Posterior vena cava (tissue), 2 donors: ENCODE data around the gene MXD4. TPM values are rescaled to one million over a fixed set of nuclear protein-coding genes. Genes with fewer than 3 reads are reported as not detected.
"Not testable (repeated sequence)": the region's sequence is repeated elsewhere in the genome, so short reads cannot be mapped to it uniquely, and the experiment has no call there.

Experiments
- DNase-seq: peaks from one replicate; pipeline ENCODE4 v3.0.0-alpha.2; 2020; ENCODE audit warnings: low spot score
- intact Hi-C, 2 donors: fragments of 100-400 bp; cut with DNase I; formaldehyde crosslinking; loops; one replicate each; pipeline versions ENCODE4 v1.14.1 to v1.14.2; 2022 to 2023
- total RNA-seq, 2 donors: library from RNA; stranded (reverse); fragmentation: NEBNext Ultra II Directional; extraction: Animal tissue kit (Norgen Biotek cat#: 25700); gene quantifications; one replicate each; pipeline ENCODE4 v1.2.1, GENCODE V29; 2021
- donor health status: DM: yes; HTN: yes; CAD: no.
- donor health status: DM: yes; HTN: yes; CAD: no.

The MXD4 gene
- total RNA-seq, 2 donors from 2014 or later = 43.6 to 43.7 TPM

DNA sequence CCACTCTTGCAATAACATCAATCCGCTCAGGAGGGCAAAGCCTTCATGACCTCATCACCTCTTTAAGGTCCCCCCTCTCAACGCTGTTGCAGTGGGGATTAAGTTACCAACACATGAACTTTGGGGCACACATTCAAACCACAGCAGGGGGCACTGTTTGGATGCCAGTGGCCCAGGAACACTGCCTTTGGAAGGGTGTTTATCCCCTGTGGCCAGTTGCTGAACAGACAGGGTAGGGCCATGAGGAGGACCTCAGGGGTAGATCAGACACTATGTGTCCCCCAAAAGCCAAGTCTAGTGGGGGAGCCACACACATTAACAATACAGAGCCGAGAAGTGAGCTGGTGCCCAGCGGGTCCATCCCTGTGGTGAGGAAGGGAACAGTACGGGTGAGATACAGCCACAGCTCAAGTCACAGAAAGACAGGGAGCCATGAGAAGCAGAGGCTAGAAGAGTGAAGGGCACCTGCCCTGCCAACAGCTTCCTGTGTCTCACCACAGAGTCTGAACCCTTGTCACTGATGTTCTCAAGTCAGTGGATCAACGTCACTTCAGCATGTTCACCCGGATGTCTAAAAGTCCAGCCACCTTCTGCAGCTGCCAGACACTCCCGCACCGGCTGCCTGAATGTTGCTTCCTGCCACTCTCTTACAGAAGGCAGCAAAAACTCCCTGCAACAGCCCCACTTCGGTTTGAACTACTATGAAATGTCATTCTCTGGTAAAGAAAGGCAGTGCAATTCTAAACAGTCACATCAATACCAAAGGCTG, 19.9 kb upstream of the MXD4 start:
- intact Hi-C loops = no loop called here

DNA sequence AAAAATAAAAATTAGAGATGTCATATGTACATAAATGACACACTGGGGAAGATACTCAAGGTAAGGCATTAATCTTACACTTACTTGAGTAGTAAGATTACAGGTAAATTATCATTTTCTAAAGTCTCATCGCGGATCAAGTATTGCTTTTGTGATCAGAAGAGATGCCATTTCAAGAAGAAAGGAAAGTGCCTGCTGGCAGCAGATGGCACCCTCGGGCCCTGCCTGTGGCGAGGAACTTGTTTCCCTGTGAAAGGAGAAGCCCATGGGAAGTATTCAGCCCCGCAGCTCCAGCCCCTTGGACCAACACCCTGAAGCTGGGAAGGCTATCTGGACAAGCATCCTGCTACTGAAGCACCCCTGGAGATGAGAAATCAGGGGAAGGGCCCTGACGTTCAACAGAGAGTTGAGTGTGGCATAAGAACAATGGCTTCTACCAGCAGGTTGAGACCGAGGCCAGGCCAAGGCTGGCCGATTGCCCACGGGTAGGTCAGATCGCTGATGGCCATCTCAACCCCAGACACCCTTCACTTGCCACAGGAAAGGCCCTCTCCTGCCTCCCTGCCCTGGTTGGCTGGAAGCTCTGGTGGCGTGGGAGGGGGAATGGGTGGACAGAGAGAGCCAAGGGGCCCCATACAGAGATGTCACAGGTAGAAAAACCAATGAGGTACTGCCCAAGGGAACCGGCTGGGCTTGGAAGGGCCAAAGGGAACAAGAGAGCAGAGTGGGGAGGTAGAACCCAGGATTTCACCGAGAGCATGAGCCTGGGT, 18.8 kb upstream of the MXD4 start:
- intact Hi-C loops = no loop called here
- no peak for DNase-seq

More for the DNA sequence above, 19.9 kb upstream of the MXD4 start:
- no peak for DNase-seq

DNA sequence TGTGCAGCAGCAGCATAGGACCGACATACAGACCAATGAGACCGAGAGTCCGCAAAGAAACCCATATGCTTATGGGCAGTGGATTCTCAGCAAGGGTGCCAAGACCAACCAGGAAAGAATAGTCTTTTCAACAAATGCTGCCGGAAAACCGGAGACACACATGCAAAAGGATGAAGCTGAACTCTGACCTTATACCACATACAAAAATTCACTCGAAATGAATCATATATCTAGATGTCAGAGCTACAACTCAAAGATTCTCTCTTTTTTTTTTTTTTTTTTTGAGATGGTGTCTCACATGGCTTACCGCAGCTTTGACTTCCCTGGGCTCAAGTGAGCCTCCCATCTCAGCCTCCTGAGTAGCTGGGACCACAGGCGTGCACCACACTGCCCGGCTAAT, 16.0 kb upstream of the MXD4 start:
- intact Hi-C loops = no loop called here
- no peak for DNase-seq

GRCh38 chr4:2276581-2277325, 14.8 kb upstream of the MXD4 start:
- DNase-seq = no peak
- intact Hi-C loops = no loop called here

- intact Hi-C loops = no loop called here
- no peak for DNase-seq
These were observed 13.8 kb upstream of the MXD4 start for GRCh38 chr4:2275546-2276251.

- DNase-seq, intact Hi-C loops: not testable (repeated sequence)
These were observed 13.1 kb upstream of the MXD4 start for GRCh38 chr4:2275044-2275397.

DNA sequence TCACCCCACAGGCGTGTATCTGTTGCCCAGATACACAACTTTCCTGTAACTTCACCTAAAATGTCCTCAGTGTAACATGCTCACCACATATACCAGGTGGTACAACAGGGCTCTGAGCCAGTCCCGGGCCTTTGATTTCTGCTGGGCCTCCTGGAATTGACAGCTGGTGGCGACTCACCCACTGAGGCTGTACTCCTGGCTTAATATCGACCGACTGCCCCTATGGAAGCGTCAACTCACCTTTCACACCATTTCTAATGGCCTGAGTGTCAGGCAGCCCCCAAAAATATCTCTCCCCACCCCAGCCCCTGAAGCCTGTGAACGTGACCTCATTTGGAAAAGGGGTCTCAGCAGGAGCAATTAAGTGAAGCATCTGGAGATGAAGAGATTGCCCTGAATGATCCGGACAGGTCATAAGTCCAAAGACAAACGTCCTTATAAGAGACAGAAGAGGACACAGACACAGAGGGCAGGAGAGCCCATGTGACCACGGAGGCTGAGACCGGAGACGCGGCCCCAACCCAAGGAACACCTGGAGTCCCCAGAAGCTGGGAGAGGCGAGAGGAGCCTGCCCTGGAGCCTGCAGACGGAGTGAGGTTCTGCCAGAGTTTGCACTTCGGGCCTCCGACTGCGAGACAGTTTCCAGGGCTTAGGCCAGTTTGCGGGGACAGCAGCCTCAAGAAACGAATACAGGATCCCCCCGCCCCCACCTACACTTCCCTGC, 12.6 kb upstream of the MXD4 start:
- intact Hi-C loops = no loop called here

GRCh38 chr4:2273657-2274319, 11.9 kb upstream of the MXD4 start:
- intact Hi-C loops = no loop called here
- no peak for DNase-seq

More for the DNA sequence above, 12.6 kb upstream of the MXD4 start:
- DNase-seq = no peak

DNA sequence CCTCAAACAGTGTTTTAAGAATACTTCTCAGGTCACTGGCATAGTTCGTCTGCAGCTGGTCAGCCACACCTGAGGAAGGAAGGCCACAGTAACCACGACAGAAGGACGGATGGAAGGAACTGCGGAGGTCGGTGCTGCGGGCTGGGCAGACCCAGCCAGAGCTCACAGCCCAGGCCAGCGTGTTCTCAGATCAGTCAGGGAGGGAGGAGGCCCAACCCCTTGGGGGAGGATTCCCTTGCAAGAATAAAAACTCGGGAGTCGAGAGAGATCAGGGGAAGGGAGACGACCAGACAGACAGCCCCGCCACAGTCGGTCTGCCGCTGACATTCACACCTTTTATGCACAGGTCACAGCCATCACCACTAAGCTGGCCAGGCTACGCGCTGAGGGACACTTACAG, 11.3 kb upstream of the MXD4 start:
- DNase-seq = no peak
- intact Hi-C loops = no loop called here

GRCh38 chr4:2272828-2273120, 10.9 kb upstream of the MXD4 start:
- intact Hi-C loops = no loop called here

DNA sequence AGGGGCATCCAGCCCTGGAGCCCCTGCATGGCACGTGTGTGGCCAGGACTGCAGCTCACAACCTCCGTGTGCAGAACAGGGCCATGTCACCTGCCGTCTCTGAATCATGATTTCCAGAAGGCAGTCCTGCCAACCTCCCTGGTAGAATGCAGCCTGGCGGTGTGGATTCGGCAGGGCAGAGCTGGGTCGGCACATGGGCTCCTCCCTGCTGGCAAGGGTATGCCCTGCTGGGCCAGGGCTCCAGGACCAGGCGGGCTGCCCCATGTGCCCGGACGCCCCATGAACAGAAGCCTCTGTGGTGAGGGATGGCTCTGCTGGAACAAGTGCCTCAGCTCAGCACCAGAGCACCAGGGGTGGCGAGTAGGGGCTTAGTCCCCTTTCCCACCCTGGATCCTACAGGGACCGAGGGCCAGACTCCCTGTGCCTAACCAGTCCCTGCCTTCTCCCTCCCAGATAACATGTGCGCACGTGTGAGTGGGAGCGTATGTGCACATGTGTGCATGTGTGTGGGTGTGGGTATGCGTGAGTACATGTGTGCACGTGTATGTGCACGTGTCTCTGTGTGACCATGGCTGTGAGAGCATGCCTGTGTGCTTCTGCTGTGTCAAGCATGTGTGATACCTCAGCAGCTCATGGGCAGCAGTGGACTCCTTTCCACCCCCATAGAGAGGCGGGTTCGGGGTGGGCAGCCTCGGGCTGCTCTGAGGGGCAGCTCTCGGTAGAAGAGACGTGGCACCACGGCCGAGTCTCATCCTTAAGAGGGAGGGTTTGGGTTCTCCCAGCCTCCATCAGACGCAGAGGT, 10.3 kb upstream of the MXD4 start:
- no peak for DNase-seq
- intact Hi-C loops = no loop called here

More at GRCh38 chr4:2272828-2273120, 10.9 kb upstream of the MXD4 start:
- DNase-seq = no peak

GRCh38 chr4:2271279-2272025, 9.5 kb upstream of the MXD4 start:
- intact Hi-C loops = no loop called here
- no peak for DNase-seq

DNA sequence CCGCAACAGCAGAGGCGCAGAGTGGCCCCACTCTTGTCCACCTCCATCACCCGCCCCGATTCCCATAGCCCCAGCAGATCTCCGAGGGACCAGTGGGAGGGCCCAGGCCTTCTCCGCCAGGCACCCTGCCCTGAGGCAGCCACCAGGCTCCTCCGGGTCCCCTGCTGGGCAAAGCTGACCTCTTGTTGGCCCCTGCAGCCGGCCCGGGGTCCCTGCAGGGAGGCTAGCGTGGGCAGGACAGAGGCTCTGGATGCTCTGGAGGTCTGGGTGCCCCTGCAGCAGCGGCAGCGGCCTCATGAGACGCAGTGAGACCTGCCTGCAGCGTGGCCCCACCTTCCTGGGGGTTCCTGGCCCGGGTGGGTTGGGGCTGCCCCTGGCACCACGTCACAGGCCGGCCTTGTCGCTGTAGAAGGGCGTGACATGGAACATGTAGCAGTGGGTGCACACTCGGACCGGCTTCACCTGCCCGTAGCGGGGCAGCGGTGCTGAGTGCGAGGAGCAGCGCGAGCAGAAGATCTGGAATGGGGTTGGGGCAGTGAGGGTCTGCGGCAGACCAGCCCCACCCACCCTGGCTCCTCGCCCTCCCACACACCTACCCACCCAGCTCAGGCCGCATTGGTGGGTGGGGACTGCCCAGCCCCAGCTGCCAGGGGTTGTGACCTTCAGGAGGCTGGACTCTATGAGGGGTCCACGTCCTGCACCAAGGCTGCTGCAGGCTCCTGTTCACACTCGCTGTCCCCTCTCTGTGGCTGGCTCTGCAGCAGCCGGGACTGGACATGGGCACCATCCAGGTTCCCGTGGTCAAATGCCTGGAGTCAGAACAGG, 8.6 kb upstream of the MXD4 start:
- no peak for DNase-seq
- intact Hi-C loops = no loop called here

- no peak for DNase-seq
- intact Hi-C loops = loop anchor here in 1 of 2 donors (10.0 kb wide), 1 partner anchor 145 kb away; the partner anchor contains the start of genes CFAP99 and ZFYVE28
These were observed 7.8 kb upstream of the MXD4 start for GRCh38 chr4:2269618-2270163.

DNA sequence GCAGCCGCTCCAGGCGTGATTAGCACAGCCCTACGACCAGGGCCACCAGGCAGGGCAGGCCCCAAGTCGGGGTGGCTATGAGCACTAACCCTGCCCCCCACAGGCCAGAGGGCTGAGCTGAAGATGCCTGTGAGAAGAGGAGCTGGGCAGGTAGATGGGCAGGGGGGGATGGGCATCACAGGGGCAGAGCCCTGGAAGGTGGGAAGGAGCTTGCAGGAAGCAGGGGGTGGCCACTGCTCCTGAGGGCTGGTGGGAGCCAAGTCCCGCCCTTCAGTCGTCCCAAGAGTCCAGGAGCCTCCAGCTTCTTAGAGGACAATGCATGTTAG, 7.3 kb upstream of the MXD4 start:
- intact Hi-C loops = loop anchor here in 1 of 2 donors (10.0 kb wide), 1 partner anchor 146 kb away; the partner anchor contains the start of genes CFAP99 and ZFYVE28
- no peak for DNase-seq
